NCI-H1092 (cell line): Measurements from ENCODE around the gene ATP6V1B1.

Source experiments
- DNase-seq: peaks from one replicate; lab custom pipeline; 2025; lab: John Stamatoyannopoulos, UW

ATP6V1B1 gene

DNA sequence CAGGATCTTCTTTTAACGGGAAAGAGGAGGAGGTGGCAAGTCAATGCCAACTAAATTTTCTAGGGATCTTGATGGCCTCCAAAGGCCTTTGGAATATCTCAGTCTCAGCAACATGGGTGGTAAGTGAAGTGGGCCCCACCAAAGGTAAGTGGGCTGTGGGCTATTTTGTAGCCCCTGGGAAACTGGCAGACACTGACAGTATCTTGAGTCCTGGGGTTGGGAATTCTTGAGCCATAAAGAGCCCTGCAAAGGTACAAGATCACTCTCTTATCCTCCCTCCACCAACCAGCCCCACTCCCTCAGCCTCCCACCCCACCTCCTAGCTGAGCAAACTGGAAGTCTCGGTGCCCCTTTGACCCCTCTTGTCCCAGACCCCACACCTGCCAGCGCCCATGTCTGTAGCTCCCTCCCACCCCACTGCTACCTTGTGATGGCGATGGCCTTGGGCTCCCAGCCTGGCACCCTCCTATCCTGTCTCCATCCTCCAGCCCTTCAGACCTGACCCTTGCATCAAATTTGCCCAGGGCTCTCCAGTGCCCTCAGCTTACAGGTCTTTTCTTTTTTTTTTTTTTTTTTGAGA is 8.5 kb downstream of the ATP6V1B1 start:
- DNase-seq: no peak

- DNase-seq: peak; percentile 34
Observed at GRCh38 chr2:70946832-70947442, 11.2 kb downstream of the ATP6V1B1 start.

DNA sequence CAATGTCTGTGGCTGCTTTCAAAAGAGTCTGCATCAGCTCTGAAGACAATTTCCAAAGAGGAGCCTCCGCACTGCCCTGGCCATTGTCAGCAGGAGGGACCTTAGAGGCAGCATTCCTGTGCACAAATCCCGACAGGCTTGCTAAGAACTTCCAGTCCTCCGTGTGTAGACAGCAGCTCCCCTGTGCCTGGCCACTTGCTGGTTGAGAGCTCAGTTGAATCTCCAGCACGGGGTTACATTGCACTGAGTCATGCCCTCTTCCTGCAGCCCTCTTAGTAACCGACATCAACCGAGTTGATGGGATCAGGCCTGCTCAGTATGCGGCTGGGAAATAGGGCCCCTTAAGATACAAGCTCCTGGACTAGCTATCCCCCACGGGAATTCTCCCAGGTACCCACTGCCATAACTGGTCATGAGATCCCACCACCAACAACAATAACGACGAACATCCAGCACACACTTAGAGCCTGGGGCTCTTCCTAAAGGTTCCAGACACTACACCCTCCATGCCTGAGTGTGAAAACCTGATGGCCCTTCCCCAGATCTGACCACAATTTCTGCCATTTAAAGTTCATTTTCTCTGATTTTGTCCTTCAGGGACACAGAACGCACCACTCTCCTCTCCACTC is 12.0 kb downstream of the ATP6V1B1 start:
- no peak for DNase-seq

DNA sequence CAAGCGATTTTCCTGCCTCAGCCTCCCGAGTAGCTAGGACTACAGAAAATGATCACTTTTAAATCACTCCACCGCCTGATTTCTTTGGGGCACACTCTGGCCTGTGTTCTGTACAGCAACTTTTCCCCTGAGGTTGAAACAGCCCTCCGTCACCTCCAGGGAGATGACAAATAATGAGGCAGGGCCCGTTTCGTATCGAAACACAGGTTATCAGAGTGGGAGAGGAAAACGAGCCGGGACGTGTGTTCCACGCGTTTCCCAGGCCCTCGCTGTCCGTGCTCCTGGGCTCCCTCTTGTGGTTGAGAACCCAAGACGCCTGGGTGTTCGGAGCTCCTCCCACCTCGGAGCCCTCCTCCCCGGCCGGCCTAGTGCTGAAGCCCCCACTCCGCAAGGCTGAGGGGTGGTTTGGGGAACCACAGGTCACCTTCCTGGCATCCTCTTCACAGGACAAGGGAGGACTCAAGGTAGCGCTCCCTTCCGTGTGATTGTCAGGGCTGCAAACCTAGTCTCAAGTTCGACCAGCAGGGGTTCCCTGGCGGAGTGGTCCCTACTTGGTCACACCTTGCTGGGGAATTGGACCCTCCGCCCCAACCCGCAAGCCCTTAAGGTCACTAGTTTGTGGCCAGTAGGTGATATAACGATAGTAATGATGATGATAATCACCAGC is 12.8 kb downstream of the ATP6V1B1 start:
- peak; percentile 44 for DNase-seq

- DNase-seq: no peak
Observed at GRCh38 chr2:70949086-70949485, 13.4 kb downstream of the ATP6V1B1 start.

- no peak for DNase-seq
Observed at GRCh38 chr2:70954886-70955285, 19.2 kb downstream of the ATP6V1B1 start.

DNA sequence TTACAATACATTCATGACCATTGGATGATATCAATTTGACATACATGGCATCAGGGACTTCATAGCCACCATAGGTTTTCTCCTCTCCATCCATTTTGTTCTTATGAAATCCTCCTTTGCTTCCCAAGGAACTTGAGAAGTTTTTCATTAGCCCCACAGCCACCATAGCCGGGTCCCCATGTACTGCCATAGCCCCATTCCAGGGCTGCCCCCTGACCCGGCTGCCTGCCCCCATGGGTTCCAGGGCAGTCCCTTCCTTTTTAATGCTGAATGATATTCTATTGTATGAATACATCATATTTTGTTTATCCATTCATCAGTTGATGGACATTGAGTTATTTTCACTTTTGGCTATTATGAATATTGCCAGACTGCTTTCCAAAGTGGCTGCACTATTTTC is 20.4 kb downstream of the ATP6V1B1 start:
- DNase-seq: no peak

- no peak for DNase-seq
Observed at GRCh38 chr2:70957798-70958197, 22.1 kb downstream of the ATP6V1B1 start.

- no peak for DNase-seq
Observed at GRCh38 chr2:70958759-70959158, 23.1 kb downstream of the ATP6V1B1 start.

DNA sequence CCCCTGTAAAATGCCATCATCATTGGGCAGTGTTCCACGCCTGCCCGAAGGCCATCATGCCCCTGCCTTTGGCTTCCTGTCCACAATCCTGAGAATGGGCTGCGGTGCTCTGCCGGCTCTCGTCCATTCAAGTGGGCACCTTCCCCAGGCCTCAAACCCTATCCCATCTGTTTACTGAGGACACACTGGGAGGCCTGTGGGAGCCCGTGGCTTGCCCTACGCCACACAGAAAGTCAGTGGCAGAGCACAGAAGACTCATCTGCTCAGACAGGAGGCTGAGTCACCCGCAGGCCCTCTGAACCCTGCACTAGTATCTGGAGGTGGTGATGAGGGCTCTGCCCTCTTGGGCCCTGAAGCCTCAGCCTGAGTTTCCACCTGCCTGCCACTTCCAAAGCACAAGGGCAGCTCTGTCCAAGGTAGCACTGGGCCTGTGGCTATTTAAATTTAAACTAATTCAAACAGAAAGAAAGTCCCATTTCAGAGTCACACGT is 23.6 kb downstream of the ATP6V1B1 start:
- DNase-seq: no peak

- DNase-seq: no peak
Observed at GRCh38 chr2:70959851-70960832, 24.4 kb downstream of the ATP6V1B1 start.

DNA sequence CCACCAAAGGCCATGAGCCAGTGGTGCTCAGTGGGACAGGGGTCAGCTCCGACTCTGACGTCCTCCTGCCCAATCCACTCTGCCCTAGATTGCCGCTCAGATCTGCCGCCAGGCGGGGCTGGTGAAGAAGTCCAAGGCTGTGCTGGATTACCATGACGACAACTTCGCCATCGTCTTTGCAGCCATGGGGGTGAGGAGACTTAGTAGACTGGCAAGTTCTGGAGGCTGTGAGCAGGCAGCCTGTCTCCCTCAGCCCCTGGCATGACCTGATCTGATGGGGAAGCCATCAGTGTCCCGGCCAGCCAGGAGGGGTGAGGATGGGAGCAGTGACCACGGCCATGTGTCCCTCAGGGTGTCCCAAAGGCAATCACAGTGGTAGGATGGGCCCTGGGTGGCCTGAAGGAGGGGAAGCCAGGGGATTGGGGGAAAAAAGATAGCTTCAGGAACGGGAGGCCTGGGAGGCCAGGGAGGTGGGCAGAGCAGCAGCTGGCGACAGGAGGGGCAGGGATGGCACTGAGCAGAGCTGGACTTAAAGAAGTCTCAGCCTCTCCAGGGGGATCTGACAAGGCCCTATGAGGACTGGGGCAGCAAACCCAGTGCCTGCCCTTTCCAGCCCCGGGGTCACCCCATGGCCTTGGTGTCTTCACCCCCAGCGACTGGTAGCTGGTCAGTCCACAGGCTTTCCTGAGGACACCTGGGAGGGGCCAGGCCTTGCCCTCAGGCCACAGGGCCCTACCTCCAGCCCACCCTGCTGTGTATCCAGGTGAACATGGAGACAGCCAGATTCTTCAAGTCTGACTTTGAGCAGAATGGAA is 25.3 kb downstream of the ATP6V1B1 start:
- no peak for DNase-seq

- no peak for DNase-seq
Observed at GRCh38 chr2:70961648-70961994, 25.9 kb downstream of the ATP6V1B1 start.

- DNase-seq: no peak
Observed at GRCh38 chr2:70962211-70962884, 26.6 kb downstream of the ATP6V1B1 start.

GRCh38 chr2:70962885-70963878 is 27.5 kb downstream of the ATP6V1B1 start:
- no peak for DNase-seq

GRCh38 chr2:70964133-70964532 is 28.4 kb downstream of the ATP6V1B1 start:
- DNase-seq: no peak

DNA sequence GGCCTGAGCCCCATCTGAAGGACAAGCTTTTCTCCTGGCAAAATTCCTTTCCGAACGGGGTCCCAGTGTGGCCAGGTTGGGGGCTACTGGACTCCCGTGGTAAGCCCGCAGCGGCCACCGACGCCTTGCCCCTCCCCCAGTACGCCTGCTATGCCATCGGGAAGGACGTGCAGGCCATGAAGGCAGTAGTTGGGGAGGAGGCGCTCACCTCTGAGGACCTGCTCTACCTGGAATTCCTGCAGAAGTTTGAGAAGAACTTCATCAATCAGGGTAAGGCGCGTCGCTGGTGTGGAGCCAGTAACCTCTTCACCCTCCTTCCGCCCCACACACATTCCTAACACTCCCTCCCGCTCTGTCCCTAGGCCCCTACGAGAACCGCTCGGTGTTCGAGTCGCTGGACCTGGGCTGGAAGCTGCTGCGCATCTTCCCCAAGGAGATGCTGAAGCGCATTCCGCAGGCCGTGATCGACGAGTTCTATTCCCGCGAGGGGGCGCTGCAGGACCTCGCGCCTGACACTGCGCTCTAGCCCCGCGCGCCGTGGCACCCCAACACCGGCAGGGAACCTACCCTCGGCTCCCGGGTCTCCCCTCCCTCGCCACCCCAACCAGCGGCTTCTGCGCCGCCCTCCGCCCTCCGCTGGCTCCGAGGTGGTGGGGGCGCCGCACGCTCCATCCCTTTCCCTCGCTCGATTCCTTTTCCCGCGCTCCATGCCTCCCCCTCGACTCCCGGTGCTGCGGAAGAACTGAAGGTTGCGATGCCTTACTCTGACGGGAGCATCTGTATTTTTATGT is 29.1 kb downstream of the ATP6V1B1 start:
- no peak for DNase-seq

DNA sequence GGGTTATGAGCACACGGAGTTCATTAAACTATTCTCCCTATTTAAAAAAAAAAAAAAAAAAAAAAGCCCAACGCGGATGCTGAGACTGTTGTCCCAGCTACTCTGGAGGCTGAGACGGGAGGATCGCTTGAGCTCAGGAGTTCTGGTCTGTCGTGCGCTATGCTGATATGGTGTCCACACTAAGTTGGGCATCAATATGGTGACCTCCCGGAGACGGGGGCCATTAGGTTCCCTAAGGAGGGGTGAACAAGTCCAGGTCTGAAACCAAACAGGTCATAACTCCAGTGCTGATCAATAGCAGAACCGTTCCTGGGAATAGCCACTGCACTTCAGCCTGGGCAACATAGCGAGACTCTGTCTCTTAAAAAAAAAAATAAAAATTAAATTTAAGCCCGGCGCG is 29.8 kb downstream of the ATP6V1B1 start:
- DNase-seq: no peak
